ENCODE measurements around the gene CNIH1. TPM values are rescaled to one million over a fixed set of nuclear protein-coding genes. Genes with fewer than 3 reads are reported as not detected.
"Not testable (repeated sequence)": the region's sequence is repeated elsewhere in the genome, so short reads cannot be mapped to it uniquely, and the experiment has no call there.

The CNIH1 gene
- total and polyA plus RNA-seq, 4 donors, result 44.1 to 145 (median 85.7) TPM

- no peak for DNase-seq
- no peak overlapping the region for H3K9ac ChIP-seq (ENCODE audit: insufficient read depth in 1 of 2, low read length in 2 of 2)
- H3K27me3 ChIP-seq (ENCODE audit: control insufficient read depth in 3 of 3, insufficient read depth in 3 of 3, low read length in 2 of 3), result no peaks in the 10 kb centered on the region
- WGBS, 2 donors, result 96 to 99% methylated on average over 3 of the region's 3 CpGs
- no peaks in the 10 kb centered on the region for H3K4me1 ChIP-seq (ENCODE audit: control insufficient read depth in 5 of 5, insufficient read depth in 5 of 5, low read length in 5 of 5)
- H3K36me3 ChIP-seq (ENCODE audit: control insufficient read depth in 4 of 4, insufficient read depth in 4 of 4, low read length in 4 of 4), result peaks cover 0 to 14% (median under 1%) of the 10 kb centered on the region in 4 donors
- no peak overlapping the region for H3K27ac ChIP-seq (ENCODE audit: low read depth in 1 of 2, low read length in 1 of 2)
- ATAC-seq (ENCODE audit: insufficient read depth, low FRiP score), result no peak
- no peak overlapping the region for H3K4me3 ChIP-seq
- no peak for TF ChIP-seq CTCF (IDR thresholded peaks at IDR 0.05; ENCODE audit: control extremely low read depth, extremely low read depth)
- no peaks in the 10 kb centered on the region for H3K9me3 ChIP-seq (ENCODE audit: control insufficient read depth in 4 of 4, insufficient read depth in 3 of 4, low read length in 3 of 4)
Observed at GRCh38 chr14:54411371-54411770, 29.8 kb downstream of the CNIH1 start.

DNA sequence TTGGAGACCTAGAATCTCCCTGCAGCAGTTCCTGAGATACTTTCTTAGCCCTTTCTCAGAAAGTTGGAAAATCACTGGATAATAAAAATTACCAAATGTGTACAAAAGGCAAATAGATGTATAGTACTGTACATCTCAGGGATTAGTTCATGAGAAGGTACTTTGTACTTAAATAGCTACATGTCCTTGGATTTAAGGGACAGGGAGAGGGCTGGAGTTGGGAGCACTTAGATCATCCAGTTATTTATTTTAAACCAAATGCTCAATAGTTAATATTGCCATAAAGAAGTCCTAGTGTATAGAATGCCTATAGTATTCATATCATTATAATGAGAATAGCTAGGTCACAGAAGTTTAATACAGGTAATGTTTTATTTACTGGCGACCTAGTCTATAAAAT is 31.0 kb downstream of the CNIH1 start:
- no peaks in the 10 kb centered on the region for H3K4me1 ChIP-seq (ENCODE audit: control insufficient read depth in 5 of 5, insufficient read depth in 5 of 5, low read length in 5 of 5)
- no peak for DNase-seq
- no peak overlapping the region for H3K9ac ChIP-seq (ENCODE audit: insufficient read depth in 1 of 2, low read length in 2 of 2)
- 98% methylated on average over 1 of the region's 1 CpG for WGBS, 2 donors
- H3K36me3 ChIP-seq (ENCODE audit: control insufficient read depth in 4 of 4, insufficient read depth in 4 of 4, low read length in 4 of 4), result peaks cover 0 to 14% (median under 1%) of the 10 kb centered on the region in 4 donors
- H3K9me3 ChIP-seq (ENCODE audit: control insufficient read depth in 4 of 4, insufficient read depth in 3 of 4, low read length in 3 of 4), result no peaks in the 10 kb centered on the region
- ATAC-seq (ENCODE audit: insufficient read depth, low FRiP score), result no peak
- H3K27ac ChIP-seq (ENCODE audit: low read depth in 1 of 2, low read length in 1 of 2), result no peak overlapping the region
- H3K4me3 ChIP-seq, result no peak overlapping the region
- no peak for TF ChIP-seq CTCF (IDR thresholded peaks at IDR 0.05; ENCODE audit: control extremely low read depth, extremely low read depth)
- H3K27me3 ChIP-seq (ENCODE audit: control insufficient read depth in 3 of 3, insufficient read depth in 3 of 3, low read length in 2 of 3), result no peaks in the 10 kb centered on the region

DNA sequence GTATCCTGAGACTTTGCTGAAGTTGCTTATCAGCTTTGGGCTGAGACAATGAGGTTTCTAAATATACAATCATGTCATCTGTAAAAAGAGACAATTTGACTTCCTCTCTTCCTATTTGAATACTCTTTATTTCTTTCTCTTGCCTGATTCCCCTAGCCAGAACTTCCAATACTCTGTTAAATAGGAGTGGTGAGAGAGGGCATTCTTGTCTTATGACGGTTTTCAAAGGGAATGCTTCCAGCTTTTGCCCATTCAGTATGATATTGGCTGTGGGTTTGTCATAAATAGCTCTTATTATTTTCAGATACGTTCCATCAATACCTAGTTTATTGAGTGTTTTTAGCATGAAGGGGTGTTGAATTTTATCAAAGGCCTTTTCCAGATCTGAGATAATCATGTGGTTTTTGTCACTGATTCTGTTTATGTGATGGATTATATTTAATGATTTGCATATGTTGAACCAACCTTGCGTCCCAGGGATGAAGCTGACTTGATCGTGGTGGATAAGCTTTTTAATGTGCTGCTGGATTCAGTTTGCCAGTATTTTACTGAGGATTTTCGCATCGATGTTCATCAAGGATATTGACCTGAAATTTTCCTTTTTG is 37.7 kb downstream of the CNIH1 start:
- H3K27ac ChIP-seq (ENCODE audit: low read depth in 1 of 2, low read length in 1 of 2); H3K4me1 ChIP-seq (ENCODE audit: control insufficient read depth in 5 of 5, insufficient read depth in 5 of 5, low read length in 5 of 5); ATAC-seq (ENCODE audit: insufficient read depth, low FRiP score); H3K9me3 ChIP-seq (ENCODE audit: control insufficient read depth in 4 of 4, insufficient read depth in 3 of 4, low read length in 3 of 4); H3K9ac ChIP-seq (ENCODE audit: insufficient read depth in 1 of 2, low read length in 2 of 2); DNase-seq; H3K4me3 ChIP-seq; H3K27me3 ChIP-seq (ENCODE audit: control insufficient read depth in 3 of 3, insufficient read depth in 3 of 3, low read length in 2 of 3); H3K36me3 ChIP-seq (ENCODE audit: control insufficient read depth in 4 of 4, insufficient read depth in 4 of 4, low read length in 4 of 4): not testable (repeated sequence)
- WGBS, 2 donors, result 97% methylated on average over 6 of the region's 6 CpGs

GRCh38 chr14:54399560-54399959 is 41.6 kb downstream of the CNIH1 start:
- no peaks in the 10 kb centered on the region for H3K36me3 ChIP-seq (ENCODE audit: control insufficient read depth in 4 of 4, insufficient read depth in 4 of 4, low read length in 4 of 4)
- H3K27ac ChIP-seq (ENCODE audit: low read depth in 1 of 2, low read length in 1 of 2), result no peak overlapping the region
- no peaks in the 10 kb centered on the region for H3K9me3 ChIP-seq (ENCODE audit: control insufficient read depth in 4 of 4, insufficient read depth in 3 of 4, low read length in 3 of 4)
- peaks cover 0 to 18% (median 0%) of the 10 kb centered on the region in 5 donors for H3K4me1 ChIP-seq (ENCODE audit: control insufficient read depth in 5 of 5, insufficient read depth in 5 of 5, low read length in 5 of 5)
- no peaks in the 10 kb centered on the region for H3K27me3 ChIP-seq (ENCODE audit: control insufficient read depth in 3 of 3, insufficient read depth in 3 of 3, low read length in 2 of 3)
- ATAC-seq (ENCODE audit: insufficient read depth, low FRiP score) (no peak), DNase-seq (no peak)
- H3K9ac ChIP-seq (ENCODE audit: insufficient read depth in 1 of 2, low read length in 2 of 2), result no peak overlapping the region
- H3K4me3 ChIP-seq, result no peak overlapping the region
- no peak for TF ChIP-seq CTCF (IDR thresholded peaks at IDR 0.05; ENCODE audit: control extremely low read depth, extremely low read depth)
- WGBS, 2 donors, result 90 to 96% methylated on average over 2 of the region's 2 CpGs
